PC-3 (cell line): Measurements from ENCODE around the gene EME2.

Experiments used
- CTCF ChIP-seq: fragments of 300-600 bp; sonication (generic); conservative IDR thresholded peaks from 2 replicates; pipeline ENCODE4 v1.5.1; 2017; ENCODE audit warnings: antibody characterized with exemption, low read depth, mild to moderate bottlenecking, low read length
- EZH2 ChIP-seq: fragments of 300-600 bp; sonication (generic); IDR thresholded peaks from one replicate; pipeline ENCODE4 v1.6.1; 2017; ENCODE audit warnings: antibody characterized with exemption, mild to moderate bottlenecking, low read length; ENCODE audit not compliant: unreplicated experiment
- EZH2phosphoT487 ChIP-seq: fragments of 300-600 bp; sonication (generic); IDR thresholded peaks from 2 replicates; pipeline ENCODE4 v1.6.1; 2018; ENCODE audit warnings: mild to moderate bottlenecking, antibody characterized with exemption, low read length, borderline replicate concordance

- TF ChIP-seq CTCF, result no peak
- TF ChIP-seq EZH2phosphoT487, result no peak
- no peak for TF ChIP-seq EZH2
Observed at GRCh38 chr16:1822801-1823200, 50.2 kb downstream of the EME2 start.
